NCI-H128 (cell line): ENCODE data around the gene GRID1.

Experiments used
- DNase-seq: peaks from one replicate; lab custom pipeline; 2025; ENCODE audit not compliant: unreplicated experiment; lab: John Stamatoyannopoulos, UW

The GRID1 gene

DNA sequence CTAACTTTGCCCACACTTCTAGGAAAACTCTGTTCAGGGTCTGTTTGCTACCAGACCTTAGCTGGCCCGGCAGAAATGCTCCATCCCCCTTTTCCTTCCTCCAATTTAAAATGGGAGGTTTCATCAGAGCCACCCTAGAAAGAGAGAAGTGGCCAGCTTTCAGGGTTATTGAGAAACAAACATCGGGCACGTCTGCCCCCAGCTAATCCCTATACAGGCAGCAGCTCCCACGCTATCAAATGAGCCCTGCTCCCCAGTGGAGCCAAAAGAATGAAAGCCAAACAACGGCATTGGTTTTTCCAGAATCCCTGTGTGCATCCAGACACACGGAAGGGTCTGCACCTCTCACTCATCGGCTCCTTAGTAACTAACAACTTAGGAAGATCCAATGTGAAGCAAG is 132.5 kb downstream of the GRID1 start:
- DNase-seq, result no peak

DNA sequence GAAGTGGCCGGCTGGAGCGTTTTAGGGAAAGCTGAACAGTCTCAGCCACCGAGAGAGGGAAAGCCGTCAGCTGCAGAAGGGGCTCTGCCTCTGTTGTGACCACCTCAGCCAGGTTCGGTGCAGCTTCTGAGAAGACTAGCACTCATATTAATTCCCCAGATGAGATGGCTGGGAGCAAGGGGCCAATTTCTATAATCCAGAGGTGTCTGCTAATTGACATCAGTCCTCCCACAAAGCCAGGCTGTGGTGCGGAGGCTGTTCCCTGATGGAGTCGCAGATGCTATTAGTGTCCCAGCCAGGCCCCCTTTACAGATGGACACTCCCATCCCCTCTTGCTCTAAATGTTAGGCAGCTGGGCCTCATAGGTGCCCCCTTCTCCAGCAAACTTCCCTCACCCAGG is 133.5 kb downstream of the GRID1 start:
- DNase-seq, result no peak

GRCh38 chr10:86232644-86233043 is 134.0 kb downstream of the GRID1 start:
- no peak for DNase-seq

- no peak for DNase-seq
These were observed 134.6 kb downstream of the GRID1 start for GRCh38 chr10:86231796-86232560.

DNA sequence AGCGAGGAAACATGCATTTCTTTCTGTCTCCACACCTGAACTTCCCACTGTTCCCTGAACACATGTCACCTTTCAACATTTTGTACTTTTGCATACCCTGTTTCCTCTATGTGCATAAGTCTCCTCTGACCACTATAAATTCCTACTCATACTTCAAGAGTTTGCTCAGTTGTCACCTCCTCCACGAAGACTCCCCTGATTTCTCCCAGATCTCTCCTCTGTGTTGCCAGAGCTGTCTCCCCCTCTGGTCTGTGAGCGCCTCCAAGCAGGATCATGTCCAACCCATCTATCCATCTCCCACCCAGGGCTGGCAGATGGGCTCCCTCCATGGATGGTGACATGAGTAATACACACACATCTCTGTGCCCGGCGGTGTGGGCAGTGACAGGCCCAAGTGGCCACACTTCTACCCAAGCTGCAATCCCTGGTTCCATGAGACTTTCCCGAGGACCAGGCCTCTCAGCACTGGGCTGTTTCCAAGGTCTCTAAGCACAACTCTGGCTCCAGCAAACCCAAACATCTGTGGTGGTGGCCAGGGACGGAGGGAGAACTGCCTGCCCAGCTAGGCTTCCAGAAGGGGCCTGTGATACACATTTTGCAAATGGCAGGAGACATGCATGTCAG is 135.9 kb downstream of the GRID1 start:
- DNase-seq, result no peak

- DNase-seq, result no peak
These were observed 136.6 kb downstream of the GRID1 start for GRCh38 chr10:86229811-86230556.

- DNase-seq, result no peak
These were observed 137.2 kb downstream of the GRID1 start for GRCh38 chr10:86229376-86229775.

- no peak for DNase-seq
These were observed 138.9 kb downstream of the GRID1 start for GRCh38 chr10:86227501-86228258.

GRCh38 chr10:86226781-86227201 is 139.8 kb downstream of the GRID1 start:
- no peak for DNase-seq

- DNase-seq, result no peak
These were observed 140.6 kb downstream of the GRID1 start for GRCh38 chr10:86226016-86226415.

DNA sequence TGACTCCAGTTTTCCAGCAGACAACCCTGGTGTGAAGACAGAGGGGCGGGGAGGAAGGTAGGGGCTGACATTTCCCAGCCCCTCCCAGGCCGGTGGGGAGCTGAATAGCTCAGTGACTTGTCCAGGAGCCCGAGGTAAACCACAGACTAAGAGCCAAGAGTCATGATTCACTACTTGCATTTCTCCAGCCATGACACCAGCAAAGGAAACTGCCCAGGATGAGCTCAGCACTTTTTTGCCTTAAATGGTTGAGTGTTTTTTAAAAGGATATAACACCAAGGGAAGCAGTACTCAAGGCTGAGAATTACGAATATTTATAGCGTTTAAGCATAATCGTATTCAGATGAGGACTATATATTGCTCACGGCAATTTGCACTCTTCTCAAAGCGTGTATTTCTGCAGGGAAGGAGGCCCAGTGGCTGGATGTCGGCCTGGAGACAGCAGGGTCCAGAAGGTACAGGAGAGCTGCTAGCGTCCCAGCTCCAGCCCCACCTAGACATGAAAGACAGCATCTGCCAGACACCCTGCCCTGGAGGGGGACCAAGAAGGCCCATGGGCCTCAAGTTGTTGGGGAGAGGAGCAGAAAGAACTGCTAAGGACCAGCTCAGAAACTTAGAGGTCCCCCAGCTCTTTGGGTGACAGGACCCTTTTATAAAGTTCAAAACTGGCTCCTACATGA is 141.4 kb downstream of the GRID1 start:
- DNase-seq, result no peak

- DNase-seq, result no peak
These were observed 142.1 kb downstream of the GRID1 start for GRCh38 chr10:86224354-86225102.

- no peak for DNase-seq
These were observed 143.3 kb downstream of the GRID1 start for GRCh38 chr10:86223256-86223655.

DNA sequence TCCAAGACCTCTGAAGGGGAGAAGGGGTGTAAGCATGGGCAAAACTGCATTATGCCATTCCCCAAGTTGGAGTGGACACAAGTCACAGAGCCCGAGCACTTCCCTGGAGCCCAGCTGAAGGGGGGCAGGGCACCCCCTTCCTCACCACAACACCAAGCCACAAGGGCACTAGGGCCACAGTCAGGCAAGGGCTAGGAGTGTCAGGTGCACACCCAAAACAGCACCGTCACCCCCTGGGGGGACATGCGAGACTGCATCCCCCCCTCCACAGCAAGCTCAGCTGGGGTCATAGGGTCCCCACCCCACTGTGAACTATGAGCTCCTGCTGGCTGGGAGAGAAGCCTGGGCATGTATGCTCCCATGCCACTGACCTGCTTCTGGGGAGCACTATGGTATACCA is 143.9 kb downstream of the GRID1 start:
- no peak for DNase-seq

DNA sequence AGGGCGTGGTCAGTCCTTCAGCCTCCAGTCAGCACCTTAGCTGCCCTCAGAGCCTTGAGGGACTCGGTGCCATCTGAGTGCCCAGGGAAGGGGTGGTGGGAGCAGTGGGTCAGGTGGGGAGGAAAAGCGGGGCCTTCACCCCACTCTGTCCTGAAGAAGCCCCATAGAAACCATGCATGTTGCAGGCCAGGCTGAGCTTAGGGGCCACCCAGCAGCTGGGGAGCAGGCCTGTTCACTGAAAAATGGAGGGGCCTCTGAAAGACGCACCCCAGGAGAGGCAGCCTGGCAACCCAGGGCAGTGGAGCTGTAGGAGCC is 144.3 kb downstream of the GRID1 start:
- DNase-seq, result no peak

- DNase-seq, result no peak
These were observed 144.9 kb downstream of the GRID1 start for GRCh38 chr10:86221442-86222335.

DNA sequence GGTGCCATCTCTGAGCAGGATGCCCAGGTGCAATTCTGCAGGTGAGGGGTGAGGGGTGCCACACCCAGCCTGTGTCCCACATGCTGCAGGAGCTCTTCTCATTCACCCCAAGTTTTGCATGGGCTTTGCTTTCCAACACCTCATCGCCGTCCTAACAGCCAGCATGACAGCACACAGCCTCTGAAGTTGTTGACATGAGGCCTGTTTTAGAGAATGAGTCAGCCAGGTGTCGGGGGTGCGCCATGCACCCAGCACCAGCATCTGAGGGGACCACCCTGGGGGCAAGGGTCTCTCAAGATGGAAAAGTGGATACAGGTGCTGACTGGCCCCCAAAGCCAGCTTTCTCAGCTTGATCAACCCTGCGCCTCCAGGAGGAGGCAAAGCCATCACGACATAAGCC is 146.0 kb downstream of the GRID1 start:
- no peak for DNase-seq

DNA sequence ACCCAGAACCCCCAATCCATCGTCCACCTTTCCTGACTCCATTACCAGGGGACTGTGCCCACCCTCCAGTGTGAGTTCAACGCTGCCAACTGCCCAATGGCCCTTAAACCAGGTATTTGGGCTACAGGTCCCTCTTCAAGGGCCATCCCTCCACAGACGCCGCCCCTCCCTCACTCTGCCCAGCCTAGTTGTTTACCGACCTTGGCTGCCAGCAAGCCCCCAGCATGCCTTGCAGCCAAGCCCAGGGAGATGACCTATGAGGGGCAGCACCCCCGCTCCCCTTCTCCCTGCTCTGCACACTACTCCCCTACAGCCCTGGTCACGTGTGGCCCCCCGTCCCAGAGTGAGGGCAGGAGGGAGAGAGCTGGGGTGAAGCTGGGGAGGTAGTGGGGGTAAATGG is 147.3 kb downstream of the GRID1 start:
- no peak for DNase-seq

DNA sequence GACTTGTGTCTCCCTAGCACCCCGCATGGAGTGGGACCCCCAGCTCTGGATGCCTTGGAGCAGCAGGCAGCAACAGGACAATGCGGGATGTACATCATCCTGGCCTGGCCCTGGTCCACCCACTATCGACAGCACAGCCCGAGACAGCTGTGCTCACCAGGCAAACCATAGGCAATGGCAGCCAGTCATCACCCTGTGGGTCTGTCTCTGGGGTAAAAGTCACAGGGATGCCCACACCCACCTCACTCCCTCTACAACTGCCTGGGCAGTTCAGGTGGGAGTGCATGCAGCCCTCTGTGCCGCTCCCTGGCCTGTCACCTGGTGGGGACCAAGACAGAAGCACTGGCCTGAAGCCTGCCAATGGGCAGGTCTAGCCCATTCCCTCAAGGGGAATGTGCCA is 147.8 kb downstream of the GRID1 start:
- no peak for DNase-seq
